ENCODE results near the gene CALR3.
"Not testable (repeated sequence)": the region's sequence is repeated elsewhere in the genome, so short reads cannot be mapped to it uniquely, and the experiment has no call there.

CALR3 gene

GRCh38 chr19:16506161-16506560, 10.2 kb upstream of the CALR3 start:
- not testable (repeated sequence) for H2BK120ac ChIP-seq (ENCODE audit: insufficient read depth, low read length, poor library complexity); H2BK12ac ChIP-seq (ENCODE audit: low read length); H3K23ac ChIP-seq (ENCODE audit: low read length); H3K4me1 ChIP-seq (ENCODE audit: control insufficient read depth in 1 of 2, insufficient read depth in 2 of 2, low read length in 2 of 2); H2BK5ac ChIP-seq (ENCODE audit: low read depth, low read length, poor library complexity); H3K4me3 ChIP-seq (ENCODE audit: low read depth, low read length); H3K14ac ChIP-seq (ENCODE audit: low read length); H3K4me2 ChIP-seq (ENCODE audit: low read length); H3K9ac ChIP-seq (ENCODE audit: low read length); H4K12ac ChIP-seq (ENCODE audit: low read depth, low read length); H3K9me3 ChIP-seq (ENCODE audit: insufficient read depth, low read depth, low read length); H3K79me2 ChIP-seq (ENCODE audit: control insufficient read depth, insufficient read depth, low read length, poor library complexity); H4K8ac ChIP-seq (ENCODE audit: low read depth, low read length); H2AK5ac ChIP-seq (ENCODE audit: low read length); H3K4ac ChIP-seq (ENCODE audit: low read depth, low read length); H3K18ac ChIP-seq (ENCODE audit: low read length); H3K27ac ChIP-seq (ENCODE audit: low read depth, low read length); H3K79me1 ChIP-seq (ENCODE audit: low read length); H3K27me3 ChIP-seq (ENCODE audit: insufficient read depth, low read length); H2AFZ ChIP-seq (ENCODE audit: insufficient read depth, low read length, poor library complexity); H4K91ac ChIP-seq (ENCODE audit: low read depth, low read length)
- peaks cover 15 to 23% of the 10 kb centered on the region in 2 experiments for H3K36me3 ChIP-seq (ENCODE audit: control insufficient read depth in 1 of 2, insufficient read depth in 2 of 2, low read length in 2 of 2)
- no CpG with 5 or more reads among the region's 11 CpGs for WGBS (ENCODE audit: extremely low coverage, insufficient coverage, insufficient read length)
- DNase-seq: peak; percentile 90 to 92

GRCh38 chr19:16504271-16504670, 8.3 kb upstream of the CALR3 start:
- WGBS (ENCODE audit: extremely low coverage, insufficient coverage, insufficient read length): no CpG with 5 or more reads among the region's 3 CpGs
- Histone ChIP-seq H3K4me2 (ENCODE audit: low read length) (no peak overlapping the region), H3K79me1 (ENCODE audit: low read length) (no peaks in the 10 kb centered on the region), H3K27me3 (ENCODE audit: insufficient read depth, low read length) (no peaks in the 10 kb centered on the region), H3K23ac (ENCODE audit: low read length) (no peak overlapping the region), H3K14ac (ENCODE audit: low read length) (no peak overlapping the region), H2AK5ac (ENCODE audit: low read length) (no peak overlapping the region), H3K4me1 (ENCODE audit: control insufficient read depth in 1 of 2, insufficient read depth in 2 of 2, low read length in 2 of 2) (no peaks in the 10 kb centered on the region), H4K8ac (ENCODE audit: low read depth, low read length) (no peak overlapping the region), H2BK5ac (ENCODE audit: low read depth, low read length, poor library complexity) (no peak overlapping the region), H4K12ac (ENCODE audit: low read depth, low read length) (no peak overlapping the region), H2BK12ac (ENCODE audit: low read length) (no peak overlapping the region), H2AFZ (ENCODE audit: insufficient read depth, low read length, poor library complexity) (no peak overlapping the region), H3K4me3 (ENCODE audit: low read depth, low read length) (no peak overlapping the region), H3K4ac (ENCODE audit: low read depth, low read length) (no peak overlapping the region), H3K79me2 (ENCODE audit: control insufficient read depth, insufficient read depth, low read length, poor library complexity) (no peaks in the 10 kb centered on the region), H3K9ac (ENCODE audit: low read length) (no peak overlapping the region), H3K36me3 (ENCODE audit: control insufficient read depth in 1 of 2, insufficient read depth in 2 of 2, low read length in 2 of 2) (peaks cover 9 to 21% of the 10 kb centered on the region in 2 experiments), H3K27ac (ENCODE audit: low read depth, low read length) (no peak overlapping the region), H3K18ac (ENCODE audit: low read length) (no peak overlapping the region), H2BK120ac (ENCODE audit: insufficient read depth, low read length, poor library complexity) (no peak overlapping the region), H3K9me3 (ENCODE audit: insufficient read depth, low read depth, low read length) (no peaks in the 10 kb centered on the region), H4K91ac (ENCODE audit: low read depth, low read length) (no peak overlapping the region)
- DNase-seq: peak in 1 of 2 donors; percentile 33

DNA sequence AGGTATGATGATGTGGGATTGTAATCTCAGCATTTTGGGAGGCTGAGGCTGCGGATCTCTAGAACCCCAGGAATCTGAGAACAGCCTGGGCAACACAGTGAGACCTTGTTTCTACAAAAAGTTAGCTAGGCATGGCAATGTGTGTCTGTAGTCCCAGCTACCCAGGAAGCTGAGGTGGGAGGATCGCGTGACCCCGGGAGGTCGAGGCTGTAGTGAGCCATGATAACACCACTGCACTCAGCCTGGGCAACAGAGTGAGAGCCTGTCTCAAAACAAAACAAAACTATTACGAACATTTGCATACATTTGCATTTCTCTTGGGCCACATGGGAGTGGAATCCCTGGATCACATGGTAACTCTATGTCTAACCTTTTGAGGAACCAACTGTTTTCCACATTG, 1.9 kb upstream of the CALR3 start:
- no peak overlapping the region for H3K4me2 ChIP-seq (ENCODE audit: low read length)
- H3K79me2 ChIP-seq (ENCODE audit: control insufficient read depth, insufficient read depth, low read length, poor library complexity): peaks cover 6% of the 10 kb centered on the region
- DNase-seq: no peak
- H3K9ac ChIP-seq (ENCODE audit: low read length): no peak overlapping the region
- H3K4ac ChIP-seq (ENCODE audit: low read depth, low read length): no peak overlapping the region
- H3K18ac ChIP-seq (ENCODE audit: low read length): no peak overlapping the region
- H3K27me3 ChIP-seq (ENCODE audit: insufficient read depth, low read length): no peaks in the 10 kb centered on the region
- H3K36me3 ChIP-seq (ENCODE audit: control insufficient read depth in 1 of 2, insufficient read depth in 2 of 2, low read length in 2 of 2): peaks cover 0 to 8% of the 10 kb centered on the region in 2 experiments
- no peak overlapping the region for H4K91ac ChIP-seq (ENCODE audit: low read depth, low read length)
- no peak overlapping the region for H3K23ac ChIP-seq (ENCODE audit: low read length)
- H3K14ac ChIP-seq (ENCODE audit: low read length): no peak overlapping the region
- H4K8ac ChIP-seq (ENCODE audit: low read depth, low read length): no peak overlapping the region
- H3K9me3 ChIP-seq (ENCODE audit: insufficient read depth, low read depth, low read length): peaks cover 2% of the 10 kb centered on the region
- peaks cover 2 to 5% of the 10 kb centered on the region in 2 experiments for H3K4me1 ChIP-seq (ENCODE audit: control insufficient read depth in 1 of 2, insufficient read depth in 2 of 2, low read length in 2 of 2)
- H2BK120ac ChIP-seq (ENCODE audit: insufficient read depth, low read length, poor library complexity): no peak overlapping the region
- H2BK5ac ChIP-seq (ENCODE audit: low read depth, low read length, poor library complexity): no peak overlapping the region
- peaks cover 6% of the 10 kb centered on the region for H3K79me1 ChIP-seq (ENCODE audit: low read length)
- no peak overlapping the region for H2AFZ ChIP-seq (ENCODE audit: insufficient read depth, low read length, poor library complexity)
- H4K12ac ChIP-seq (ENCODE audit: low read depth, low read length): no peak overlapping the region
- H2BK12ac ChIP-seq (ENCODE audit: low read length): no peak overlapping the region
- H2AK5ac ChIP-seq (ENCODE audit: low read length): no peak overlapping the region
- H3K27ac ChIP-seq (ENCODE audit: low read depth, low read length): no peak overlapping the region
- no peak overlapping the region for H3K4me3 ChIP-seq (ENCODE audit: low read depth, low read length)
- WGBS (ENCODE audit: extremely low coverage, insufficient coverage, insufficient read length): no CpG with 5 or more reads among the region's 6 CpGs

DNA sequence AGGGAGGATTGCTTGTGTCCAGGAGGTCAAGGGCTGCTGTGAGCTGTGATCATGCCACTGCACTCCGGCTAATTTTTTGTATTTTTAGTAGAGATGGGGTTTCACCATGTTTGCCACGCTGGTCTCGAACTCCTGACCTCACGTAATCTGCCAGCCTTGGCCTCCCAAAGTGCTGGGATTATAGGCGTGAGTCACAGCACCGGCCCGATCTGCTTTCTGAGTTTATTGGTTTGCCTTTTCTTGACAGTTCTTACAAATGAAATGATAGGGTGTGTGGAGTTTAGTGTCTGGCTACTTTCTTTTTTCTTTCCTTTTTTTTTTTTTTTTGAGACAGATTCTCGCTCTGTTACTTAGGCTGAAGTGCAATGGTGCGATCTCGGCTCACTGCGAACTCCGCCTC, 1.1 kb upstream of the CALR3 start:
- Histone ChIP-seq H4K91ac (ENCODE audit: low read depth, low read length) (no peak overlapping the region), H4K12ac (ENCODE audit: low read depth, low read length) (no peak overlapping the region), H3K14ac (ENCODE audit: low read length) (no peak overlapping the region), H3K27me3 (ENCODE audit: insufficient read depth, low read length) (no peaks in the 10 kb centered on the region), H3K4me1 (ENCODE audit: control insufficient read depth in 1 of 2, insufficient read depth in 2 of 2, low read length in 2 of 2) (peaks cover 2 to 5% of the 10 kb centered on the region in 2 experiments), H2BK5ac (ENCODE audit: low read depth, low read length, poor library complexity) (no peak overlapping the region), H4K8ac (ENCODE audit: low read depth, low read length) (no peak overlapping the region), H3K9me3 (ENCODE audit: insufficient read depth, low read depth, low read length) (peaks cover 2% of the 10 kb centered on the region), H3K4me3 (ENCODE audit: low read depth, low read length) (no peak overlapping the region), H3K36me3 (ENCODE audit: control insufficient read depth in 1 of 2, insufficient read depth in 2 of 2, low read length in 2 of 2) (peaks cover 0 to 6% of the 10 kb centered on the region in 2 experiments), H3K4me2 (ENCODE audit: low read length) (no peak overlapping the region), H3K79me2 (ENCODE audit: control insufficient read depth, insufficient read depth, low read length, poor library complexity) (peaks cover 6% of the 10 kb centered on the region), H3K79me1 (ENCODE audit: low read length) (peaks cover 6% of the 10 kb centered on the region), H2BK12ac (ENCODE audit: low read length) (no peak overlapping the region), H3K27ac (ENCODE audit: low read depth, low read length) (no peak overlapping the region), H3K4ac (ENCODE audit: low read depth, low read length) (no peak overlapping the region), H3K9ac (ENCODE audit: low read length) (no peak overlapping the region), H3K18ac (ENCODE audit: low read length) (no peak overlapping the region), H2BK120ac (ENCODE audit: insufficient read depth, low read length, poor library complexity) (no peak overlapping the region), H2AFZ (ENCODE audit: insufficient read depth, low read length, poor library complexity) (no peak overlapping the region), H2AK5ac (ENCODE audit: low read length) (no peak overlapping the region), H3K23ac (ENCODE audit: low read length) (no peak overlapping the region)
- no peak for DNase-seq
- WGBS (ENCODE audit: extremely low coverage, insufficient coverage, insufficient read length): no CpG with 5 or more reads among the region's 12 CpGs
